OCI-LY1 (cell line): ENCODE results near the gene TTC27.

ENCODE experiments used
- CTCF ChIP-seq: fragments of 200-600 bp; sonication (generic), shearing (Covaris generic); IDR thresholded peaks from 2 replicates; pipeline ENCODE4 v1.5.1; 2017; ENCODE audit warnings: mild to moderate bottlenecking, antibody characterized with exemption, low read length, moderate library complexity, mixed read lengths
- EZH2 ChIP-seq: fragments of 200-600 bp; sonication (generic), shearing (Covaris generic); IDR thresholded peaks from 2 replicates; pipeline ENCODE4 v1.8.0; 2017; ENCODE audit warnings: borderline replicate concordance, mixed run types, mild to moderate bottlenecking, antibody characterized with exemption, low read length, moderate library complexity, mixed read lengths

GRCh38 chr2:32742376-32742775, 114.5 kb downstream of the TTC27 start:
- no peak for TF ChIP-seq EZH2
- no peak for TF ChIP-seq CTCF
